Esophagus (tissue), 2 donors: ENCODE measurements around the gene SYTL3. TPM values are rescaled to one million over a fixed set of nuclear protein-coding genes. Genes with fewer than 3 reads are reported as not detected.

Experiments
- H3K27ac ChIP-seq, 2 donors: one replicate each; pipeline ENCODE4 v1.5.1; 2013; ENCODE audit warnings: low read depth in 2 of 2, mild to moderate bottlenecking in 2 of 2, inconsistent platforms in 1 of 2, low read length in 1 of 2, moderate library complexity in 1 of 2
- H3K27me3 ChIP-seq, 2 donors: one replicate each; pipeline ENCODE4 v1.6.1; 2013; ENCODE audit warnings: low read length in 2 of 2, control low read depth in 1 of 2, mild to moderate bottlenecking in 1 of 2; ENCODE audit not compliant: insufficient read depth in 2 of 2, control insufficient read depth in 1 of 2
- H3K36me3 ChIP-seq, 2 donors: one replicate each; pipeline ENCODE4 v1.6.1; 2013; ENCODE audit warnings: low read length in 1 of 2; ENCODE audit not compliant: control insufficient read depth in 2 of 2, insufficient read depth in 2 of 2
- H3K4me1 ChIP-seq, 2 donors: one replicate each; pipeline ENCODE4 v1.6.1; 2013; ENCODE audit warnings: low read length in 1 of 2; ENCODE audit not compliant: control insufficient read depth in 2 of 2, insufficient read depth in 2 of 2
- H3K4me3 ChIP-seq, 2 donors: one replicate each; pipeline ENCODE4 v1.5.1; 2013; ENCODE audit warnings: low read length in 2 of 2, mild to moderate bottlenecking in 2 of 2, low read depth in 1 of 2, moderate library complexity in 1 of 2
- H3K9me3 ChIP-seq, 2 donors: one replicate each; pipeline ENCODE4 v1.6.1; 2013; ENCODE audit warnings: mild to moderate bottlenecking in 2 of 2, low read depth in 1 of 2, low read length in 1 of 2, moderate library complexity in 1 of 2; ENCODE audit not compliant: control insufficient read depth in 2 of 2, insufficient read depth in 1 of 2
- WGBS, 2 donors: extraction: QIAGEN DNeasy Blood & Tissue Kit; methylation state at CpG; one replicate each; pipeline ENCODE4 v1.1.7; 2013; 5-methylcytosine and 5-hydroxymethylcytosine counted together
- polyA plus RNA-seq, 2 donors: library from polyadenylated mRNA; stranded (reverse); fragments of 200-250 nt; gene quantifications; one replicate each; pipeline ENCODE4 v1.2.3, GENCODE V29; 2013
- donor health status: healthy with polysubstance abuse.
- donor health status: Bipolar disorder and iron deficiency.

The SYTL3 gene
- polyA plus RNA-seq, 2 donors: 2.4 to 2.6 TPM

- 43 to 54% methylated on average over 11 of the region's 11 CpGs for WGBS, 2 donors
- peaks cover 7 to 10% of the 10 kb centered on the region in 2 donors for H3K4me1 ChIP-seq
- H3K27me3 ChIP-seq: no peaks in the 10 kb centered on the region
- H3K9me3 ChIP-seq: no peaks in the 10 kb centered on the region
- H3K27ac ChIP-seq: peak overlapping the region; percentile 70 to 84
- H3K4me3 ChIP-seq: no peak overlapping the region
- H3K36me3 ChIP-seq: peaks cover 39 to 62% of the 10 kb centered on the region in 2 donors
These were observed 131.3 kb downstream of the SYTL3 start for GRCh38 chr6:158780988-158781691.

- Histone ChIP-seq H3K4me1 (peaks cover 7 to 12% of the 10 kb centered on the region in 2 donors), H3K27ac (peak overlapping the region; percentile 70 to 75), H3K27me3 (no peaks in the 10 kb centered on the region), H3K36me3 (peaks cover 39 to 57% of the 10 kb centered on the region in 2 donors), H3K9me3 (no peaks in the 10 kb centered on the region), H3K4me3 (no peak overlapping the region)
- WGBS, 2 donors: 72 to 76% methylated on average over 19 of the region's 19 CpGs
These were observed 132.0 kb downstream of the SYTL3 start for GRCh38 chr6:158781692-158782373.

- Histone ChIP-seq H3K4me3 (no peak overlapping the region), H3K9me3 (no peaks in the 10 kb centered on the region), H3K36me3 (peaks cover 38 to 54% of the 10 kb centered on the region in 2 donors), H3K27me3 (no peaks in the 10 kb centered on the region), H3K27ac (peak overlapping the region; percentile 70 to 75), H3K4me1 (peaks cover 7 to 14% of the 10 kb centered on the region in 2 donors)
- WGBS, 2 donors: 70 to 82% methylated on average over 11 of the region's 11 CpGs
These were observed 132.7 kb downstream of the SYTL3 start for GRCh38 chr6:158782432-158783166.

GRCh38 chr6:158783167-158783450 is 133.3 kb downstream of the SYTL3 start:
- Histone ChIP-seq H3K4me1 (peaks cover 5 to 14% of the 10 kb centered on the region in 2 donors), H3K36me3 (peaks cover 33 to 51% of the 10 kb centered on the region in 2 donors), H3K27ac (peak overlapping the region in 1 of 2 donors; percentile 40), H3K4me3 (no peak overlapping the region), H3K9me3 (no peaks in the 10 kb centered on the region), H3K27me3 (no peaks in the 10 kb centered on the region)
- 63 to 64% methylated on average over 4 of the region's 4 CpGs for WGBS, 2 donors

GRCh38 chr6:158783851-158784250 is 134.0 kb downstream of the SYTL3 start:
- Histone ChIP-seq H3K27ac (no peak overlapping the region), H3K4me1 (peaks cover 5 to 14% of the 10 kb centered on the region in 2 donors), H3K27me3 (no peaks in the 10 kb centered on the region), H3K4me3 (no peak overlapping the region), H3K36me3 (peaks cover 31 to 49% of the 10 kb centered on the region in 2 donors), H3K9me3 (no peaks in the 10 kb centered on the region)
- WGBS, 2 donors: 76 to 92% methylated on average over 5 of the region's 5 CpGs

GRCh38 chr6:158784505-158784904 is 134.7 kb downstream of the SYTL3 start:
- Histone ChIP-seq H3K27me3 (no peaks in the 10 kb centered on the region), H3K4me3 (no peak overlapping the region), H3K36me3 (peaks cover 31 to 52% of the 10 kb centered on the region in 2 donors), H3K4me1 (peaks cover 5 to 17% of the 10 kb centered on the region in 2 donors), H3K27ac (peak overlapping the region in 1 of 2 donors; percentile 66), H3K9me3 (no peaks in the 10 kb centered on the region)
- WGBS, 2 donors: 54 to 70% methylated on average over 6 of the region's 6 CpGs

- Histone ChIP-seq H3K4me1 (peaks cover 5 to 17% of the 10 kb centered on the region in 2 donors), H3K27me3 (no peaks in the 10 kb centered on the region), H3K9me3 (no peaks in the 10 kb centered on the region), H3K4me3 (no peak overlapping the region), H3K36me3 (peaks cover 31 to 55% of the 10 kb centered on the region in 2 donors), H3K27ac (peak overlapping the region in 1 of 2 donors; percentile 44)
- 92 to 94% methylated on average over 12 of the region's 12 CpGs for WGBS, 2 donors
These were observed 135.2 kb downstream of the SYTL3 start for GRCh38 chr6:158785036-158785435.

- no peaks in the 10 kb centered on the region for H3K9me3 ChIP-seq
- H3K36me3 ChIP-seq: peaks cover 28 to 43% of the 10 kb centered on the region in 2 donors
- peak overlapping the region in 1 of 2 donors; percentile 73 for H3K27ac ChIP-seq
- peaks cover 5 to 17% of the 10 kb centered on the region in 2 donors for H3K4me1 ChIP-seq
- 49 to 52% methylated on average over 6 of the region's 6 CpGs for WGBS, 2 donors
- no peaks in the 10 kb centered on the region for H3K27me3 ChIP-seq
- no peak overlapping the region for H3K4me3 ChIP-seq
These were observed 136.9 kb downstream of the SYTL3 start for GRCh38 chr6:158786645-158787304.

- 48 to 51% methylated on average over 6 of the region's 6 CpGs for WGBS, 2 donors
- Histone ChIP-seq H3K4me3 (no peak overlapping the region), H3K4me1 (peaks cover 4 to 13% of the 10 kb centered on the region in 2 donors), H3K36me3 (peaks cover 23 to 37% of the 10 kb centered on the region in 2 donors), H3K9me3 (no peaks in the 10 kb centered on the region), H3K27ac (peak overlapping the region in 1 of 2 donors; percentile 65), H3K27me3 (no peaks in the 10 kb centered on the region)
These were observed 137.5 kb downstream of the SYTL3 start for GRCh38 chr6:158787395-158787794.
